Uterus (tissue), 4 donors: Measurements from ENCODE around the gene ADA. TPM values are rescaled to one million over a fixed set of nuclear protein-coding genes. Genes with fewer than 3 reads are reported as not detected.

ENCODE experiments used
- DNase-seq, 2 donors: peaks; one replicate each; pipeline ENCODE4 v3.0.0-alpha.2; 2019 to 2020
- H3K27ac ChIP-seq, 2 donors: fragments of 200-600 bp; sonication (generic); 1 replicate in 1 of 2; 2 replicates in 1 of 2; pipeline ENCODE4 v1.5.1; 2016 to 2018
- H3K27me3 ChIP-seq, 2 donors: fragments of 200-600 bp; sonication (generic); one replicate each; pipeline ENCODE4 v1.5.1; 2018 to 2019; ENCODE audit warnings: control low read depth in 1 of 2
- H3K36me3 ChIP-seq, 2 donors: fragments of 200-600 bp; sonication (generic); one replicate each; pipeline ENCODE4 v1.5.1; 2019; ENCODE audit warnings: control low read depth in 1 of 2
- H3K4me1 ChIP-seq, 2 donors: fragments of 200-600 bp; sonication (generic); one replicate each; pipeline ENCODE4 v1.5.1; 2018 to 2019; ENCODE audit warnings: control low read depth in 1 of 2
- H3K4me3 ChIP-seq, 2 donors: fragments of 200-600 bp; sonication (generic); 1 replicate in 1 of 2; 2 replicates in 1 of 2; pipeline ENCODE4 v1.5.1; 2018 to 2019; ENCODE audit warnings: mild to moderate bottlenecking in 1 of 2
- H3K9me3 ChIP-seq, 2 donors: fragments of 200-600 bp; sonication (generic); one replicate each; pipeline ENCODE4 v1.5.1; 2019; ENCODE audit warnings: control low read depth in 1 of 2
- POLR2A ChIP-seq, 2 donors: fragments of 450-650 bp; IDR thresholded peaks; one replicate each; pipeline ENCODE4 v1.6.1; 2016; ENCODE audit warnings: antibody characterized with exemption in 2 of 2, mild to moderate bottlenecking in 1 of 2, moderate library complexity in 1 of 2
- intact Hi-C: fragments of 100-400 bp; cut with DNase I; formaldehyde crosslinking; loops from one replicate; pipeline ENCODE4 v1.15.1; 2023; ENCODE audit warnings: low total_unique reads
- total RNA-seq, 4 donors: library from RNA; depleted of rRNA in 3 of 4; stranded (reverse); fragments of >200 nt in 3 of 4; gene quantifications; one replicate each; pipeline versions ENCODE4 v1.1.0 to v1.2.4, GENCODE V29; 2014 to 2023
- TF ChIP-seq, protein P1 (sequence below), 4 experiments: fragments of 200-600 bp in 2 of 4; fragments of 450-650 bp in 2 of 4; sonication (generic) in 2 of 4; IDR thresholded peaks; one replicate each; pipeline ENCODE4 v1.5.1; 2016 to 2019; ENCODE audit warnings: antibody characterized with exemption in 4 of 4, mild to moderate bottlenecking in 2 of 4, moderate library complexity in 1 of 4
- donor health status: DM: yes; HTN: yes; CAD: no.

Gene ADA
- total RNA-seq, 4 donors from 2014 or later, result 0.59 to 11.0 (median 4.8) TPM

DNA sequence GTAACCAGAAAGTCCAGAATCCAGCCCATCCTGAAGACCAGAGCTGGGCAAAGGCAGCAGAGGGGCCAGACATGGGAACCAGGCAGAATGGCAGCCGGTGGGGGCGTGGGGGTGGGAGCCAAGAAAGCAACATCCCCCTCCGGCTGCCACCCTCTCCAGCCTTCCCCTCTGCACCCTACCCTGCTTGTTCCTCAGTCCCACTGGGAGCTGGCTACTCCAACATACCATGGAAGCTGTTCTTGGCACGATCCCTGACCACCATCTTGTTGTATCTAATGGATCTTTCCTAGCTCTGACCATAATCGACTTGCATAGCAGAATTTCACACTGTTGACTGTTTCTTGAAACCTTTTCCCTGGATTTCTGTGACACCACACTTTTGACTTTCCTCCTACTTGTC, 30.2 kb downstream of the ADA start:
- Histone ChIP-seq H3K27ac (no peak overlapping the region), H3K9me3 (no peaks in the 10 kb centered on the region), H3K27me3 (no peaks in the 10 kb centered on the region), H3K4me1 (no peaks in the 10 kb centered on the region), H3K4me3 (no peak overlapping the region), H3K36me3 (no peaks in the 10 kb centered on the region)
- DNase-seq, result no peak
- intact Hi-C loops, result no loop called here
- TF ChIP-seq POLR2A (IDR thresholded peaks at IDR 0.05), result no peak
- TF ChIP-seq, protein P1, sequence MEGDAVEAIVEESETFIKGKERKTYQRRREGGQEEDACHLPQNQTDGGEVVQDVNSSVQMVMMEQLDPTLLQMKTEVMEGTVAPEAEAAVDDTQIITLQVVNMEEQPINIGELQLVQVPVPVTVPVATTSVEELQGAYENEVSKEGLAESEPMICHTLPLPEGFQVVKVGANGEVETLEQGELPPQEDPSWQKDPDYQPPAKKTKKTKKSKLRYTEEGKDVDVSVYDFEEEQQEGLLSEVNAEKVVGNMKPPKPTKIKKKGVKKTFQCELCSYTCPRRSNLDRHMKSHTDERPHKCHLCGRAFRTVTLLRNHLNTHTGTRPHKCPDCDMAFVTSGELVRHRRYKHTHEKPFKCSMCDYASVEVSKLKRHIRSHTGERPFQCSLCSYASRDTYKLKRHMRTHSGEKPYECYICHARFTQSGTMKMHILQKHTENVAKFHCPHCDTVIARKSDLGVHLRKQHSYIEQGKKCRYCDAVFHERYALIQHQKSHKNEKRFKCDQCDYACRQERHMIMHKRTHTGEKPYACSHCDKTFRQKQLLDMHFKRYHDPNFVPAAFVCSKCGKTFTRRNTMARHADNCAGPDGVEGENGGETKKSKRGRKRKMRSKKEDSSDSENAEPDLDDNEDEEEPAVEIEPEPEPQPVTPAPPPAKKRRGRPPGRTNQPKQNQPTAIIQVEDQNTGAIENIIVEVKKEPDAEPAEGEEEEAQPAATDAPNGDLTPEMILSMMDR (IDR thresholded peaks at IDR 0.05), result no peak

DNA sequence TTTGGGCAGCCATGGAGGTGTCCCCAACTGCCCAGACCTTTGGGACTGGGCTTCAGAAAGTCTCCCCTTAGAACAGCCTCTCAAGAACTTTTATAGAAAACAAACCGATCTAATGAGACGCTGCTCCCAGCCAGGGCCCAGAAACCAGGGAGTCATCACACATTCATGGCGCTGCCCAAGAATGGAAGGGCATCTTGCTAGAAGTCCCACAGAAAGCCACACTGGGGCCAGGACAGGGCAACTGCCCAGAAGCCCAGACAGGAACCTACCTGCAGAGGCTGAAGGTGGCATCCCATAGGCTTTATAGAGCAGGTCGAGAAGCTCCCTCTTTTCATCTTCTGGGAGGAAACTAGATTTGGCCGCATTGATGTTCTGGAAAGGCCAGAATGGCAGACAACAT, 31.5 kb downstream of the ADA start:
- no peak overlapping the region for H3K4me3 ChIP-seq
- H3K36me3 ChIP-seq, result no peaks in the 10 kb centered on the region
- H3K4me1 ChIP-seq, result no peaks in the 10 kb centered on the region
- H3K9me3 ChIP-seq, result no peaks in the 10 kb centered on the region
- no peak for DNase-seq
- intact Hi-C loops, result no loop called here
- TF ChIP-seq, protein P1 (IDR thresholded peaks at IDR 0.05), result no peak
- TF ChIP-seq POLR2A (IDR thresholded peaks at IDR 0.05), result no peak
- H3K27ac ChIP-seq, result no peak overlapping the region
- H3K27me3 ChIP-seq, result no peaks in the 10 kb centered on the region

DNA sequence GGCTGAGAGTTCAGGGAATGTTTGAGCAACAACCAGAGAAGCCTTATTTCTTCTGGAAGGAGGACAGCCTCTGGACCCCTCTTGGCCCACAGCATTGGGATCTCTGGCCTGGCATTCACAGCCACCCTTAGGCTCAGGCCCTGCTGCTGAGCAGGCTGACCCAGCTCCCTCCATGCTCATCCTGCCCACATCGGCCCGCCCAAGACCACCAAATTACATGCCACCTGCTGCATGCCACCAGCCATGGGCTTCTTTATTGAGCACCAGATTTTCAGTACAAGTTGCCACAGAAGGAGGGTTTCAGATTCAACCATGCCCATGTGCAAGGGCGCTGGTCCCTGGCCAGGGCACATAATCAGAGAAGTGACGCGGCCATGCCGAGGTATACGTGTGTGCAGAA, 32.2 kb downstream of the ADA start:
- H3K4me3 ChIP-seq, result no peak overlapping the region
- H3K9me3 ChIP-seq, result no peaks in the 10 kb centered on the region
- TF ChIP-seq POLR2A (IDR thresholded peaks at IDR 0.05), result no peak
- TF ChIP-seq, protein P1 (IDR thresholded peaks at IDR 0.05), result no peak
- no peak overlapping the region for H3K27ac ChIP-seq
- no peak for DNase-seq
- H3K36me3 ChIP-seq, result no peaks in the 10 kb centered on the region
- no peaks in the 10 kb centered on the region for H3K4me1 ChIP-seq
- H3K27me3 ChIP-seq, result no peaks in the 10 kb centered on the region
- intact Hi-C loops, result no loop called here

DNA sequence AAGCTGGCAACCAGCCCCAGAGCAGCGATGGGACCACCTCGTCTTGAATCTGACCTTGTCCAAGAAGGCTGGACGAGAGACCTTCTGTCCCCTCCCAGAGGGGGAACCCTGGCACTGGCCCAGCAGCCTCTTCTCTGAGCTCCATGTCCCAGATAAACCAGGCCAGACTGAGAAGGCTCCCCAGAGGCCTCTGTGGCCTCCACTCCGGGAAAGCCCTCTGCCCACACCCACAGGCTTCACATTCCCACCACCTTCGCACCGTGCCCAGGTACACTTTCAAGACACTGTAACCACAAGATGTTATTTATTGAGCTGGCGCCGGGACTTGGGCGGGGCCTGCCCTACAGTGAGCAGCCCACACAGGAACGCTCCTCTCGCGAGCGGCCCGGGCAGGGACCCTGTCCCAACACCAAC, 33.2 kb downstream of the ADA start:
- intact Hi-C loops, result no loop called here
- DNase-seq, result no peak
- no peak overlapping the region for H3K27ac ChIP-seq
- H3K36me3 ChIP-seq, result no peaks in the 10 kb centered on the region
- no peak overlapping the region for H3K4me3 ChIP-seq
- no peaks in the 10 kb centered on the region for H3K9me3 ChIP-seq
- TF ChIP-seq, protein P1 (IDR thresholded peaks at IDR 0.05), result no peak
- TF ChIP-seq POLR2A (IDR thresholded peaks at IDR 0.05), result no peak
- no peaks in the 10 kb centered on the region for H3K27me3 ChIP-seq
- no peaks in the 10 kb centered on the region for H3K4me1 ChIP-seq

DNA sequence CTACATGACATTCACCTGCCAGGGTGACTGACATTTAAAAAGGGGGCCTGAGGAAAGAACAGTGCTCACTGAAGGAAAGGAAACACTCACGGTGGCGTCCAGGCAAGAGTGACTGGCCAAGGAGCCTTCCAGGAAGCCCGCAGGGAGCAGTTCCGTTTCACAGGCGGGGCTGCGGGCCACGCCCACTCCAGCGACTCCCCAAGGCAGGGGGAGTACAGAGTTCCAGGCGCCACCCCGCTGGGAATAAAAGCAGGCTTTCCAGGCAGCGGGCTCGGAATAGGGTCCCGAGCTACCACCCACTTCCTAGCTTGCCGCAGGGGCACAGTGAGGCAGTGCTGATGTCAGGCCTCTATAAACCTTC, 34.9 kb downstream of the ADA start:
- peak in 1 of 2 donors; percentile 39 for DNase-seq
- H3K4me3 ChIP-seq, result no peak overlapping the region
- H3K9me3 ChIP-seq, result no peaks in the 10 kb centered on the region
- H3K27me3 ChIP-seq, result no peaks in the 10 kb centered on the region
- H3K4me1 ChIP-seq, result no peaks in the 10 kb centered on the region
- peak overlapping the region in 1 of 2 donors; percentile 63 for H3K27ac ChIP-seq
- no peaks in the 10 kb centered on the region for H3K36me3 ChIP-seq
- intact Hi-C loops, result no loop called here
- TF ChIP-seq, protein P1 (IDR thresholded peaks at IDR 0.05), result no peak
- no peak for TF ChIP-seq POLR2A (IDR thresholded peaks at IDR 0.05)
